ENCODE data around the gene ACD.

ACD gene

GRCh38 chr16:67667817-67668494 lies 7.9 kb upstream of the ACD start:
- H3K79me2 ChIP-seq (ENCODE audit: control insufficient read depth, insufficient read depth, low read length, unreplicated experiment), result no peaks in the 10 kb centered on the region
- no peak overlapping the region for H3K27ac ChIP-seq (ENCODE audit: low read depth, low read length)
- no peaks in the 10 kb centered on the region for H3K36me3 ChIP-seq (ENCODE audit: insufficient read depth, low read length)
- H3K27me3 ChIP-seq (ENCODE audit: insufficient read depth, low read length), result no peaks in the 10 kb centered on the region
- H3K4me1 ChIP-seq (ENCODE audit: control insufficient read depth, insufficient read depth, low read length, unreplicated experiment), result peaks cover 4% of the 10 kb centered on the region
- H3K4me3 ChIP-seq (ENCODE audit: low read depth, low read length), result peak overlapping the region; percentile 96; the same call in 1 of the 2 replicates
- H2AFZ ChIP-seq (ENCODE audit: low read length, unreplicated experiment), result peak overlapping the region; percentile 91

GRCh38 chr16:67667453-67667816 lies 7.4 kb upstream of the ACD start:
- no peaks in the 10 kb centered on the region for H3K79me2 ChIP-seq (ENCODE audit: control insufficient read depth, insufficient read depth, low read length, unreplicated experiment)
- H2AFZ ChIP-seq (ENCODE audit: low read length, unreplicated experiment), result peak overlapping the region; percentile 91
- no peaks in the 10 kb centered on the region for H3K36me3 ChIP-seq (ENCODE audit: insufficient read depth, low read length)
- H3K4me3 ChIP-seq (ENCODE audit: low read depth, low read length), result peak overlapping the region; percentile 96
- no peak overlapping the region for H3K27ac ChIP-seq (ENCODE audit: low read depth, low read length)
- peaks cover 4% of the 10 kb centered on the region for H3K4me1 ChIP-seq (ENCODE audit: control insufficient read depth, insufficient read depth, low read length, unreplicated experiment)
- no peaks in the 10 kb centered on the region for H3K27me3 ChIP-seq (ENCODE audit: insufficient read depth, low read length)

- H3K79me2 ChIP-seq (ENCODE audit: control insufficient read depth, insufficient read depth, low read length, unreplicated experiment), result no peaks in the 10 kb centered on the region
- H3K36me3 ChIP-seq (ENCODE audit: insufficient read depth, low read length), result no peaks in the 10 kb centered on the region
- peak within 1 kb of the TSS; percentile 91 for H2AFZ ChIP-seq (ENCODE audit: low read length, unreplicated experiment)
- peaks cover 4% of the 10 kb centered on the region for H3K4me1 ChIP-seq (ENCODE audit: control insufficient read depth, insufficient read depth, low read length, unreplicated experiment)
- peak within 1 kb of the TSS; percentile 96 for H3K4me3 ChIP-seq (ENCODE audit: low read depth, low read length)
- no peaks in the 10 kb centered on the region for H3K27me3 ChIP-seq (ENCODE audit: insufficient read depth, low read length)
- peak within 1 kb of the TSS; percentile 56 for H3K27ac ChIP-seq (ENCODE audit: low read depth, low read length)
Observed at GRCh38 chr16:67666559-67667452, 6.7 kb upstream of the ACD start, which contains the start of the genes C16orf86 and ENKD1. Gene C16orf86, plus strand, starts transcription at chr16:67666814. Its CDS starts 157 bp downstream, at chr16:67666971. Gene ENKD1, minus strand, starts transcription at chr16:67666750. Its CDS starts 308 bp downstream, at chr16:67666442.

DNA sequence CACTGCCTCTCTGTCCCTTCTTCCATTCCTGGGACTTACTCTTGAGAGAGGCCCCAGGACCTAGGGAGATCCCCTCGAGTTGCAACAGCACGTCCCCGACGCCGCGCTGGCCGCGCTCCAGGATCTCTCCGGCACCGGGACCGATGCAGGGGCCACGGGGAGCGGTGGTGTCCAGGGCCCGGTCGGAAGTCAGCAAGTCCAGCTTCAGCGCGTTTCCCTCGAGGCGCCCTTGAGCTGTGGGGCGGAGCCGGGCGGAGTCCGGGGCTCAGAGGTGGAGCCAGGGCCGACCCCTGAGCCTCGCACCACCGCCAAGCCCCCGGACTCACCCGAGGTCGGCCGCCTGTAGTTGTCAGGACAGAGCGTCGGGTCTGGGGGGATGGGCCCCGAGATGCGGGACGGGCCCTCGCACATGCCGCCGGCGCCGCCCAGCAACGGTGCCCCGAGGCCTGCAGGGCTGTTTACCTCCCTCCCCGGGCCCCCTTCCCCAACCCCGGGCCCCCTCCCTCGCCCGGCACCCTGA lies 6.0 kb upstream of the ACD start:
- peak overlapping the region; percentile 96 for H3K4me3 ChIP-seq (ENCODE audit: low read depth, low read length)
- H2AFZ ChIP-seq (ENCODE audit: low read length, unreplicated experiment), result peak overlapping the region; percentile 91
- peaks cover 4% of the 10 kb centered on the region for H3K4me1 ChIP-seq (ENCODE audit: control insufficient read depth, insufficient read depth, low read length, unreplicated experiment)
- no peaks in the 10 kb centered on the region for H3K36me3 ChIP-seq (ENCODE audit: insufficient read depth, low read length)
- no peaks in the 10 kb centered on the region for H3K27me3 ChIP-seq (ENCODE audit: insufficient read depth, low read length)
- no peaks in the 10 kb centered on the region for H3K79me2 ChIP-seq (ENCODE audit: control insufficient read depth, insufficient read depth, low read length, unreplicated experiment)
- H3K27ac ChIP-seq (ENCODE audit: low read depth, low read length), result peak overlapping the region; percentile 56

DNA sequence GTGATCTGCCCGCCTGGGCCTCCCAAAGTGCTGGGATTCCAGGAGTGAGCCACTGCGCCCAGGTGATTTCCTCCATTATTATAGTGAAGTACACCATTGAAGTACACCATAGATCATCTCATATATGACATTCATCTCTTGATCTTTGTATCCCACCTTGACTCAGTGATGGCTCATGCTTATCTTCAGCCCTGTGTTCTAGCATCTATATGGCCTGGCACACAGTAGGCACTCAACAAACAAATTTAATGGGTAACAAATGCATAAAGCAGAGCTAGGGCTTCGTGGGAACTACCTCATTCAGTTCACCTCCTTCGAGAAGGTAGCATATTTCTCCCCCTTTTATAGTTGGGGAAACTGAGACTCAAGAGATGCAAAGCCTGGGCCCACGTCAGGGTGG lies 5.5 kb upstream of the ACD start:
- no peaks in the 10 kb centered on the region for H3K79me2 ChIP-seq (ENCODE audit: control insufficient read depth, insufficient read depth, low read length, unreplicated experiment)
- H3K27me3 ChIP-seq (ENCODE audit: insufficient read depth, low read length), result no peaks in the 10 kb centered on the region
- no peaks in the 10 kb centered on the region for H3K36me3 ChIP-seq (ENCODE audit: insufficient read depth, low read length)
- H3K27ac ChIP-seq (ENCODE audit: low read depth, low read length), result no peak overlapping the region
- H3K4me1 ChIP-seq (ENCODE audit: control insufficient read depth, insufficient read depth, low read length, unreplicated experiment), result peaks cover 4% of the 10 kb centered on the region
- no peak overlapping the region for H2AFZ ChIP-seq (ENCODE audit: low read length, unreplicated experiment)
- peak overlapping the region; percentile 96 for H3K4me3 ChIP-seq (ENCODE audit: low read depth, low read length)

DNA sequence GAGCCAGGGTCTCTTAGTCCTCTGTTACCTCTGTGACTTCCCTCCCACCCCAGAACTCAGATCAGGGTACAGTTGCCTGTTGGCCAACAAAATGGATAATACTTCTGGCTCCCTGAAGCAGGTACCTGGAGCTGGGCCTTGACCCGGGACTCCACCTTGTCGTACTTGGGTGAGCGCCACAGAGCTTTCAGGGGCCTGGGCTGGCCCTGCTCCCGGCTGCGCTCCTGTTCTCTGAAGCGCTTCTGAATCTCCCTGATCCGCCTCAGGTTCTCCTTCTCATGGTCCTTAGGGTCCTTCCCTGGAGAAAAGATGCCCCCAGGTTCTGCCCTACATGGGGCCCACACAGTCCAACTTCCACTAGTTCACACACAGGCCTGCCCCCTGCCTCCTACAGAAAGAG lies 4.8 kb upstream of the ACD start:
- H3K27ac ChIP-seq (ENCODE audit: low read depth, low read length), result no peak overlapping the region
- no peaks in the 10 kb centered on the region for H3K27me3 ChIP-seq (ENCODE audit: insufficient read depth, low read length)
- H3K4me1 ChIP-seq (ENCODE audit: control insufficient read depth, insufficient read depth, low read length, unreplicated experiment), result peaks cover 4% of the 10 kb centered on the region
- no peak overlapping the region for H3K4me3 ChIP-seq (ENCODE audit: low read depth, low read length)
- no peaks in the 10 kb centered on the region for H3K36me3 ChIP-seq (ENCODE audit: insufficient read depth, low read length)
- H3K79me2 ChIP-seq (ENCODE audit: control insufficient read depth, insufficient read depth, low read length, unreplicated experiment), result no peaks in the 10 kb centered on the region
- H2AFZ ChIP-seq (ENCODE audit: low read length, unreplicated experiment), result no peak overlapping the region

DNA sequence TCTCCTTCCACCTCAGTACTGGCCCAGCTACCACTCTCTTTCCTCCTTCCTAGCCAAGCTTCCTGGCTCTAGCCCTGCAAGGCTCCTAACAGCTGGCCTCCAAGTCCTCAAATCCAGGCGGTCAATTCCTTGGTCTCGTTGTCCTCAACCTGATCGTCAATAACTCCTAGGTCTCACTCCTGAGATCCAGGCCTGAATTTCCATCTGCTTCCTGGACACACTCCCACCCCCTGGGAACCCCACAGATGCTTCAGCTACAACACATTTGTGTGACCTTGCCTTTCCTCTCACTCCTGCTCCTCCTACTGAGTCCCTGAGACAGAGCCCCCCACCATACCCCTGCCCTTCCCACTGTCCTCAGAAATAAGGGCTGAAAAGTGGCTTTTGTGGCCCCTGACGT lies 4.2 kb upstream of the ACD start:
- Histone ChIP-seq H3K4me3 (ENCODE audit: low read depth, low read length) (no peak overlapping the region), H3K27me3 (ENCODE audit: insufficient read depth, low read length) (no peaks in the 10 kb centered on the region), H3K36me3 (ENCODE audit: insufficient read depth, low read length) (no peaks in the 10 kb centered on the region), H3K4me1 (ENCODE audit: control insufficient read depth, insufficient read depth, low read length, unreplicated experiment) (peaks cover 5% of the 10 kb centered on the region), H2AFZ (ENCODE audit: low read length, unreplicated experiment) (no peak overlapping the region), H3K79me2 (ENCODE audit: control insufficient read depth, insufficient read depth, low read length, unreplicated experiment) (no peaks in the 10 kb centered on the region), H3K27ac (ENCODE audit: low read depth, low read length) (no peak overlapping the region)

DNA sequence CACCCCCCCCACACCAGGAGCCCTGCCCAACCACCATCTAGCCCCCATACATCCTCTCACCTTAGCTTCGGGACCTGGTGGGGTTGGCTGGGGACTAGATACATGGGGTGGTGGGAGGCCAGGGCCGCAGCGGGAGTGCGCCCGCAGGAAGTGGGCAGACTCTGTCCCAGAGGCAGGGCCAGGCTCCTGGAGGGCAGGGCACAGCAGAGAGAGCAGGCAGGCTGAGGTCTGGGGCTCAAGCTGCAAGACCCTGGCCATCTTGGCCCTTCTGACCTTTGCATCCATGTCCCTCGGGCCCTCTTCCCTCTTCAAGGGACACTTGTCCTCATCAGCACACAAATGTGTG lies 3.8 kb upstream of the ACD start:
- Histone ChIP-seq H2AFZ (ENCODE audit: low read length, unreplicated experiment) (no peak overlapping the region), H3K36me3 (ENCODE audit: insufficient read depth, low read length) (no peaks in the 10 kb centered on the region), H3K27me3 (ENCODE audit: insufficient read depth, low read length) (no peaks in the 10 kb centered on the region), H3K27ac (ENCODE audit: low read depth, low read length) (no peak overlapping the region), H3K79me2 (ENCODE audit: control insufficient read depth, insufficient read depth, low read length, unreplicated experiment) (no peaks in the 10 kb centered on the region), H3K4me3 (ENCODE audit: low read depth, low read length) (no peak overlapping the region), H3K4me1 (ENCODE audit: control insufficient read depth, insufficient read depth, low read length, unreplicated experiment) (peaks cover 8% of the 10 kb centered on the region)

DNA sequence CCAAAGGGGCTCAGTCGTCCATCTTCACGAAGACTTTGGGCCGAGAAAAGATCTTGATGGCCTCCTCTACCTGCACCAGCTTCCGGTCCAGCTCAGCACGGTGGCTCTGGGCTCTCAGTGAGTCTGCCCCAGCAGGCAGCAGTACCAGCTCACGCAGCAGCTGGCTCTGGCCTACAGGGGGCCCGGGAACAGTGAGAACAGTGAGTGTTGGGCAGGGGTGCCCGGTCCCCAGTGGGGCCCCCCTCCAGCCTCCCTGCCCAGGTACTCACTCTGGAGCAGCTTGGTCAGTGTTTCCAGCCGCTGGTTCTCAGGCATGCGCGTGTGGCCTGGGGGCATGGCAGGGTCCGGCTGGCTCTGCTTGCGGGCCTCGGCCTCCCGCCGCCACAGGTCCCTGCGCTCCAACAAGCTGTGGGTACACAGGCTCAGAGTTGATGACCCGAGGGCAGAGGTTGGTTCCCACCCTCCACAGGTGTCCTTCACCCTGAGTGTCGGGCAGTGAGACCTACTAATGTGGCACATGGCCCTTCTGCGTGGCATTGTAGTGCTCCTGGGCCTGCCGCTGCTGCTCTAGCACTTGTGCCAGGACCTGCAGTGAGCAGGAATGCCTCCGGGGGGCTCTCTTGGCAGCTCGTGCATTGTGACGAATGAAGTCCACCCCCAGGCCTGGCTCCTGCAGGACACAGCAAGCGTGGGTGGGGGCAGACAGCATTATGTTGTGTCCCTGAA lies 3.3 kb upstream of the ACD start:
- no peak overlapping the region for H3K27ac ChIP-seq (ENCODE audit: low read depth, low read length)
- H2AFZ ChIP-seq (ENCODE audit: low read length, unreplicated experiment), result no peak overlapping the region
- no peak overlapping the region for H3K4me3 ChIP-seq (ENCODE audit: low read depth, low read length)
- H3K27me3 ChIP-seq (ENCODE audit: insufficient read depth, low read length), result no peaks in the 10 kb centered on the region
- H3K4me1 ChIP-seq (ENCODE audit: control insufficient read depth, insufficient read depth, low read length, unreplicated experiment), result peaks cover 8% of the 10 kb centered on the region
- no peaks in the 10 kb centered on the region for H3K36me3 ChIP-seq (ENCODE audit: insufficient read depth, low read length)
- H3K79me2 ChIP-seq (ENCODE audit: control insufficient read depth, insufficient read depth, low read length, unreplicated experiment), result no peaks in the 10 kb centered on the region

DNA sequence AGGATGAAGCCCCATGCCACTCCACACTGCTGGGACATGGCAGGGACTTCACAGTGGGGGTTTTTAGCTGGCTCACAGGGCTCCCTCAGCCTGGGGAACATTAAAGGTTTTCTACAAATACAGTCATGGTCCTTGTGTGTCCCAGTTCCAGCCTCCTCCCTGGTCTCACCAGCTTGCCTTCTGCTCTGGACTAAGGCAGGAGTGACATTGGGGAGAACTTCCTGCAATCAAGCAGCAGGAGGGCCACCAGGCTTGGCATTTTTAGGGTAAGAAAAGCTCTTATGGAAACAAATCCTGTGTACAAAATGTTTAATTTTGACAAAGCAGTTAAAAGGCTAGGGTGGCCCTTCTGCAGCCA lies 2.6 kb upstream of the ACD start:
- Histone ChIP-seq H3K27ac (ENCODE audit: low read depth, low read length) (no peak overlapping the region), H3K4me1 (ENCODE audit: control insufficient read depth, insufficient read depth, low read length, unreplicated experiment) (peaks cover 7% of the 10 kb centered on the region)

More for the DNA sequence above, 2.6 kb upstream of the ACD start:
- H3K27me3 ChIP-seq (ENCODE audit: insufficient read depth, low read length), result no peaks in the 10 kb centered on the region
- H3K79me2 ChIP-seq (ENCODE audit: control insufficient read depth, insufficient read depth, low read length, unreplicated experiment), result no peaks in the 10 kb centered on the region
- no peak overlapping the region for H2AFZ ChIP-seq (ENCODE audit: low read length, unreplicated experiment)
- H3K36me3 ChIP-seq (ENCODE audit: insufficient read depth, low read length), result no peaks in the 10 kb centered on the region
- no peak overlapping the region for H3K4me3 ChIP-seq (ENCODE audit: low read depth, low read length)

Data from ACC112 (cell line).